Activated T-helper 17 cell treated with anti-CD3 and anti-CD28 coated beads, Interleukin-2, amount 50 U/mL, for 72 hours (primary cell): Measurements from ENCODE around the gene SH2B3. TPM values are rescaled to one million over a fixed set of nuclear protein-coding genes. Genes with fewer than 3 reads are reported as not detected.
A peak's percentile ranks its signal among the peaks of the same experiment; 100 is the strongest.

Experiments used
- ATAC-seq: fragments of 150-1000 bp; cut with Tn5 transposase; replicated peaks from 2 replicates; pipeline ENCODE4 v1.10.0; 2021; ENCODE audit warnings: mild to moderate bottlenecking, moderate library complexity
- H3K27ac Mint-ChIP-seq: one replicate; pipeline ENCODE4 v1.8.0; 2022; ENCODE audit warnings: mixed read lengths
- H3K27me3 Mint-ChIP-seq: one replicate; pipeline ENCODE4 v1.8.0; 2022; ENCODE audit warnings: mixed read lengths
- H3K36me3 Mint-ChIP-seq: one replicate; pipeline ENCODE4 v1.8.0; 2022; ENCODE audit warnings: low read depth, mild to moderate bottlenecking, mixed read lengths
- H3K4me1 Mint-ChIP-seq: one replicate; pipeline ENCODE4 v1.8.0; 2022; ENCODE audit warnings: mixed read lengths
- H3K4me3 Mint-ChIP-seq: one replicate; pipeline ENCODE4 v1.8.0; 2022; ENCODE audit warnings: mild to moderate bottlenecking, mixed read lengths
- H3K9me3 Mint-ChIP-seq: one replicate; pipeline ENCODE4 v1.8.0; 2022; ENCODE audit warnings: mixed read lengths
- total RNA-seq, 2 donors: library from RNA; stranded (reverse); gene quantifications; one replicate each; pipeline ENCODE4 v1.2.3, GENCODE V29; 2022

Gene SH2B3
- total RNA-seq, 2 donors from 2014 or later, result 8.5 to 12.1 TPM

GRCh38 chr12:111409780-111410430 lies 4.2 kb downstream of the SH2B3 start:
- no peak for ATAC-seq
- Mint-ChIP-seq H3K27me3 (no peaks in the 10 kb centered on the region), H3K4me1 (peaks cover 43% of the 10 kb centered on the region), H3K36me3 (peaks cover 5% of the 10 kb centered on the region), H3K27ac (peak overlapping the region; percentile 46), H3K4me3 (peak overlapping the region; percentile 92), H3K9me3 (no peaks in the 10 kb centered on the region)

GRCh38 chr12:111410431-111411184 lies 4.9 kb downstream of the SH2B3 start:
- peaks cover 9% of the 10 kb centered on the region for H3K36me3 Mint-ChIP-seq
- H3K27me3 Mint-ChIP-seq, result no peaks in the 10 kb centered on the region

GRCh38 chr12:111411185-111411764 lies 5.6 kb downstream of the SH2B3 start:
- Mint-ChIP-seq H3K27ac (no peak overlapping the region), H3K9me3 (no peaks in the 10 kb centered on the region), H3K4me3 (peak overlapping the region; percentile 92), H3K4me1 (peaks cover 47% of the 10 kb centered on the region), H3K36me3 (peaks cover 13% of the 10 kb centered on the region), H3K27me3 (no peaks in the 10 kb centered on the region)
- ATAC-seq, result peak; percentile 51

More at GRCh38 chr12:111410431-111411184, 4.9 kb downstream of the SH2B3 start:
- Mint-ChIP-seq H3K27ac (peak overlapping the region; percentile 46), H3K9me3 (no peaks in the 10 kb centered on the region), H3K4me3 (peak overlapping the region; percentile 92), H3K4me1 (peaks cover 47% of the 10 kb centered on the region)
- no peak for ATAC-seq

- Mint-ChIP-seq H3K36me3 (peaks cover 20% of the 10 kb centered on the region), H3K27ac (peak overlapping the region; percentile 72), H3K4me1 (peaks cover 47% of the 10 kb centered on the region), H3K4me3 (peak overlapping the region; percentile 73), H3K27me3 (no peaks in the 10 kb centered on the region), H3K9me3 (no peaks in the 10 kb centered on the region)
- peak; percentile 31 for ATAC-seq
Measured at GRCh38 chr12:111412007-111412829, 6.5 kb downstream of the SH2B3 start.

- Mint-ChIP-seq H3K4me1 (peaks cover 42% of the 10 kb centered on the region), H3K9me3 (no peaks in the 10 kb centered on the region), H3K27ac (peak overlapping the region; percentile 72), H3K36me3 (peaks cover 20% of the 10 kb centered on the region), H3K4me3 (peak overlapping the region; percentile 73), H3K27me3 (no peaks in the 10 kb centered on the region)
- ATAC-seq, result no peak
Measured at GRCh38 chr12:111412830-111413441, 7.2 kb downstream of the SH2B3 start.

GRCh38 chr12:111413442-111414086 lies 7.8 kb downstream of the SH2B3 start:
- peak overlapping the region; percentile 73 for H3K4me3 Mint-ChIP-seq
- H3K27me3 Mint-ChIP-seq, result no peaks in the 10 kb centered on the region
- ATAC-seq, result no peak
- H3K4me1 Mint-ChIP-seq, result peaks cover 36% of the 10 kb centered on the region
- H3K36me3 Mint-ChIP-seq, result peaks cover 20% of the 10 kb centered on the region
- H3K9me3 Mint-ChIP-seq, result no peaks in the 10 kb centered on the region
- H3K27ac Mint-ChIP-seq, result peak overlapping the region; percentile 72

GRCh38 chr12:111414711-111415252 lies 9.1 kb downstream of the SH2B3 start:
- Mint-ChIP-seq H3K36me3 (peaks cover 29% of the 10 kb centered on the region), H3K9me3 (no peaks in the 10 kb centered on the region), H3K4me1 (peaks cover 31% of the 10 kb centered on the region), H3K4me3 (no peak overlapping the region), H3K27ac (peak overlapping the region; percentile 64), H3K27me3 (no peaks in the 10 kb centered on the region)
- ATAC-seq, result no peak

GRCh38 chr12:111417290-111417689 lies 11.6 kb downstream of the SH2B3 start:
- no peak for ATAC-seq
- H3K27ac Mint-ChIP-seq, result no peak overlapping the region
- H3K36me3 Mint-ChIP-seq, result peaks cover 54% of the 10 kb centered on the region
- peaks cover 21% of the 10 kb centered on the region for H3K4me1 Mint-ChIP-seq
- no peaks in the 10 kb centered on the region for H3K9me3 Mint-ChIP-seq
- H3K27me3 Mint-ChIP-seq, result no peaks in the 10 kb centered on the region
- H3K4me3 Mint-ChIP-seq, result no peak overlapping the region

- Mint-ChIP-seq H3K4me3 (no peak overlapping the region), H3K4me1 (peaks cover 21% of the 10 kb centered on the region), H3K9me3 (no peaks in the 10 kb centered on the region), H3K27me3 (no peaks in the 10 kb centered on the region), H3K36me3 (peaks cover 61% of the 10 kb centered on the region), H3K27ac (no peak overlapping the region)
- no peak for ATAC-seq
Measured at GRCh38 chr12:111417784-111418593, 12.3 kb downstream of the SH2B3 start.

GRCh38 chr12:111418594-111418880 lies 12.8 kb downstream of the SH2B3 start:
- Mint-ChIP-seq H3K4me1 (peaks cover 16% of the 10 kb centered on the region), H3K36me3 (peaks cover 62% of the 10 kb centered on the region), H3K27me3 (no peaks in the 10 kb centered on the region), H3K4me3 (no peak overlapping the region), H3K27ac (no peak overlapping the region), H3K9me3 (no peaks in the 10 kb centered on the region)
- ATAC-seq, result no peak

- Mint-ChIP-seq H3K4me3 (no peak overlapping the region), H3K27me3 (no peaks in the 10 kb centered on the region), H3K9me3 (no peaks in the 10 kb centered on the region), H3K4me1 (peaks cover 16% of the 10 kb centered on the region), H3K27ac (no peak overlapping the region), H3K36me3 (peaks cover 66% of the 10 kb centered on the region)
- ATAC-seq, result no peak
Measured at GRCh38 chr12:111419784-111420183, 14.1 kb downstream of the SH2B3 start.

GRCh38 chr12:111420494-111420893 lies 14.8 kb downstream of the SH2B3 start:
- H3K9me3 Mint-ChIP-seq, result no peaks in the 10 kb centered on the region
- no peaks in the 10 kb centered on the region for H3K27me3 Mint-ChIP-seq
- no peak overlapping the region for H3K27ac Mint-ChIP-seq

More at GRCh38 chr12:111420494-111420893, 14.8 kb downstream of the SH2B3 start:
- H3K36me3 Mint-ChIP-seq, result peaks cover 66% of the 10 kb centered on the region
- peaks cover 18% of the 10 kb centered on the region for H3K4me1 Mint-ChIP-seq
- H3K4me3 Mint-ChIP-seq, result no peak overlapping the region
- no peak for ATAC-seq
